Measurements from ENCODE around the gene ABITRAM.
"Not testable (repeated sequence)": the region's sequence is repeated elsewhere in the genome, so short reads cannot be mapped to it uniquely, and the experiment has no call there.

ABITRAM gene, protein sequence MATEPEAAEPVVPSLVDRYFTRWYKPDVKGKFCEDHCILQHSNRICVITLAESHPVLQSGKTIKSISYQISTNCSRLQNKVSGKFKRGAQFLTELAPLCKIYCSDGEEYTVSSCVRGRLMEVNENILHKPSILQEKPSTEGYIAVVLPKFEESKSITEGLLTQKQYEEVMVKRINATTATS

DNA sequence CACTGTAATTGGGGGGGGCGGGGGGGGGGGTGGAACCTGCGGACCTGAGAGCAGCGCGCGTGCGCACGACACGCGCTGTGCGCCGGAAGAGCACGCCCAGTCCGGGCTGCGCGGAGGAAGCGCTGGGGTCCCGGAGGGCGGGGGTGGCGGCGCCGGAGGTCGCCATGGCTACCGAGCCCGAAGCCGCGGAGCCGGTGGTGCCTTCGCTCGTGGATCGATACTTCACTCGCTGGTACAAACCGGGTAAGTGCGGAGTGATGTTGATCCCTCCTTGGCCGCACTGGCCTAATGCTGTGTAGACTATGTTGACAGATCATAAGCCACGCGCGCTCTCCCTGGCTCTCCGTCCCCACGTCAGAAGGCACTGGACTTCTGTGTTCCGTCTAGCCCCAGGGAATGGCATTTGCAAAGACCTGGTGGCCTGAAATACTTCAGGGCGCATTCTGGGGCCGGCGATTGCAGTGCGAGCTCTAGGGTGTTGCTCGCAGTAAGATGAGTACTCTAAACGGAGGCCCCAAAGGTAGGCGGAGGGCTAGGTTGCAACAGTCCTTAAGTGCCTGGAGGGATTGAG, at the start of gene ABITRAM:
TSS of gene ABITRAM (plus strand) at position 78 of the 571 bp plus-strand sequence. CDS start at position 165, 87 bp downstream.
- peak; percentile 89 to 91 for DNase-seq (ENCODE audit: low read depth in 1 of 2, low spot score in 1 of 2)
- no peak for TF ChIP-seq JUND (IDR thresholded peaks at IDR 0.05; ENCODE audit: low read depth)
- in situ Hi-C loops (cut with HindIII; ENCODE audit: low pct_unique_long_range_greater_than_20kb, low sequenced_read_pairs) = no loop called here

DNA sequence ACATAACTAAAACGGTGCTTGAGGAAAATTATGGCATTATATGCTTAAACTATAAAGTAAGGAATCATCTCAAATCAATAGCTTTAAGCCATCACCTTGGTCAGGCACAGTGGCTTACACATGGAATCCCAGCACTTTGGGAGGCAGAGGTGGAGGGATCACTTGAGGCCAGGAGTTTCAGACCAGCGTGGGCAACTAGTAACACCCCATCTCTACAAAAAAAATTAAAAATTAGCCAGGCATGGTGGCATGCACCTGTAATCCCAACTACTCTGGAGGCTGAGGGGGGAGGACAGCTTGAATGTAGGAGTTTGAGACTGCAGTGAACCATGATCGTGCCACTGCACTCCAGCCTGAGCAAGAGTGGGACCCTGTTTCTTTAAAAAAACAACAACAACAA, 49.5 kb upstream of the ABITRAM start:
- in situ Hi-C loops (cut with HindIII; ENCODE audit: low pct_unique_long_range_greater_than_20kb, low sequenced_read_pairs) = no loop called here
- TF ChIP-seq JUND (IDR thresholded peaks at IDR 0.05; ENCODE audit: low read depth) = no peak

DNA sequence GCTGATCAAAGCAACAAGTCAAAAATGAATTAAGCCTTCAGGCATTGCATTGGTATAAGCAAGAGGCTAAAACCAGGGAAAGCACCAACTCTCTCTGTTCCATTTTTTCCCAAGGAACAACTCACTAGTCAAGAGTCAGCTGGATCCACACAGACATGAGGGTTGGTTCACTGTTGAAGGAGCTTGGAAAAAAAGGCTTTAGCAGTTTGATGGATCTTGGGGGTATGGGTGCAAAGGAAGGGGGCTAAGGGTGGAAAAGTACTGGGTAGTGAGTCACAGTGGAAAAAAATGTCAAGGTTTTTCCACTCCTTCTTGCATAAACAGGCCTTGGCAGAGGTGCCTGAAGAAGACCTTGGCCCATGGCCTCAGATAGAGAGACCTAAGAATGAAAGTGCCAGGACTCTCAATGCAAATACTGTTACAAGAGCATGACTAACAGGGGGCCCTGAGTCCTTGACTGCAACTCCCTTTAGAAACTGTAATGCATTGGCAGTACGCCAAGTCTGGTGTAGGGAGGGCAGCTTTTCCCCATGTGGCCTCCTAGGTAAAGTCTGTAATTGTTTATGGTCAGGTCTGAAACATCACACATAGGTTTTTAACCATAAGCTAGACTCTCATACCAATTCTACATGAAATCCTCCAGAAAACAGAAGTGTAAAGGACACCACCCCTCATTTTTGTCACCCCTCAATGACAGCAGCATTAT, 48.4 kb upstream of the ABITRAM start:
- no peak for TF ChIP-seq JUND (IDR thresholded peaks at IDR 0.05; ENCODE audit: low read depth)
- in situ Hi-C loops (cut with HindIII; ENCODE audit: low pct_unique_long_range_greater_than_20kb, low sequenced_read_pairs) = no loop called here

More for the DNA sequence above, 49.5 kb upstream of the ABITRAM start:
- no peak for DNase-seq (ENCODE audit: low read depth in 1 of 2, low spot score in 1 of 2)

DNA sequence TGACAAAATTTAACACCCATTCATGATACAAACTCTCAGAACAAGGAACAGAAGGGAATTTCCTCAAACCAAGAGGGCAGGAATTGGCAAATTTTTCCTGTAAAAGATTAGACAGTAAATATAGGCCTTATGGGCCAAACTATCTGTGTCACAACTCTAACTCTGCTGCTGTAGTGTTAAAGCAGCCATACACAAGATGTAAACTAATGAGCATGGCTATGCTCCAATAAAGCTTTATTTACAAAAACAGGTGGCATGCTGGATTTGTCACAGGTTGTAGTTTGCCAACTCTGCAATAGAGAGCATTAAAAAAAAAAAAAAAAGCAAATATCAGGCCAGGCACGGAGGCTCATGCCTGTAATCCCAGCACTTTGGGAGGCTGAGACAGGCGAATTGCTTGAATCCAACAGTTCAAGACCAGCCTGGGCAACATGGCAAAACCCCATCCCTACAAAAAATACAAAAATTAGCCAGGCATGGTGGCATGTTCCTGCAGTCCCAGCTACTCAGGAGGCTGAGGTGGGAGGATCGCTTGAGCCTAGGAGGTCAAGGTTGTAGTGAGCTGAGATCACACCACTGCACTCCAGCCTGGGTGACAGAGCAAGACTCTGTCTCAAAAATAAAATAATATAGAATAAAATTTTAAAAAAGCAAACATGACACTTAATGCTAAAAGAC, 47.5 kb upstream of the ABITRAM start:
- in situ Hi-C loops (cut with HindIII; ENCODE audit: low pct_unique_long_range_greater_than_20kb, low sequenced_read_pairs); DNase-seq (ENCODE audit: low read depth in 1 of 2, low spot score in 1 of 2): not testable (repeated sequence)

More for the DNA sequence above, 48.4 kb upstream of the ABITRAM start:
- peak in 1 of 2 experiments; percentile 8 for DNase-seq (ENCODE audit: low read depth in 1 of 2, low spot score in 1 of 2)

DNA sequence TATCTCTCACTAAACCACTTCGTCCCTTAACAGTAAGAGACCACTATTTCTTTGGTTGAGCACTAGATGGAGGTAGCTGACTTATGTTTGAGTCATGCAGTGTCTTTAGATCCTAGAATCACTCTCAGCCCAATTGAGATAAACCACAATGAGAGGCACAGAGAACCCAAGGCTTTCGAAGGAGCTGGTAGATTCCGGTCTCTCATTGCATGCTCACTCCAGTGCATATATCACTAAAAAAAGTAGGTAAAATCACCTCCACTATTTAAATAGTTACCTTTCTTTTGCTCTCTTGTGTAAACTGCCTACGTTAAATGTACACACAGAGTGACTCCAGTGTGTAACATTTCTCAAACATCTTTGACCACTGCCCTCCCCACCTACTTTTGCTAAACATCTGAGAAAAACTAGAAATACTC, 44.5 kb upstream of the ABITRAM start:
- in situ Hi-C loops (cut with HindIII; ENCODE audit: low pct_unique_long_range_greater_than_20kb, low sequenced_read_pairs) = no loop called here
- no peak for TF ChIP-seq JUND (IDR thresholded peaks at IDR 0.05; ENCODE audit: low read depth)
- peak in 1 of 2 experiments; percentile 22 for DNase-seq (ENCODE audit: low read depth in 1 of 2, low spot score in 1 of 2)

DNA sequence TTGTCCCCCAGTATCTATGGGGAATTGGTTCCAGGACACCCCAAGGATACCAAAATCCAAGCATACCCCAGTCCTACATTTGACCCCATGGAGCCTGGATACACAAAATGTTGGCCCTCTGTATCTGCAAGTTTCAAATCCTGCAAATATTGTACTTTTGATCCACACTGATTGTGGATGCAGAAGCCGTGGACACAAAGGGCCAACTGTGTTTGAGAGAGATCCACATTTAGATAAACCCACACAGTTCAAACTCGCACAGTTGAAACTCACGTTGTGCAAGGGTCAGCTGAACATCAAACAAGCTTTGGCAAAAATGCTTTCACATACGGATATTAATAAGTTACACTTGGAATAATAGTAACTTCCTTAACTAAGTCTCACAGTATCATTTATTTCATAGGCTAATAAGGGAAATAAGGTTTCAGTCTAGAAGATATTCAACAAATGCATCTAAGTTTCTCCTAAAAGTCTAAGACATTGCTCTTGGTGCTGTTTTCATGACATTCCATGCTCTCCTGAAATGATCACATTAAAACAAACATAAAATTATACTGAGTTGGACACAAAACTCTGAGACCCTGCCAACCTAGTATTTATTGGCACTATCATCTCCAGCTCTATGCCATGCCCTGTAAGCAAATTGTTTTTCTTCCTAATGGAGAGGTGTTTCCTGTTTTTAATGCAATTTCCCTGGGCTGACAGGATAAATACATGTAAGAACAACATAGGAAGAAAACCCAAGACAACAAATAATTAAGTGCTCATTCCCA, 39.8 kb upstream of the ABITRAM start:
- no peak for TF ChIP-seq JUND (IDR thresholded peaks at IDR 0.05; ENCODE audit: low read depth)
- in situ Hi-C loops (cut with HindIII; ENCODE audit: low pct_unique_long_range_greater_than_20kb, low sequenced_read_pairs) = no loop called here
- peak in 1 of 2 experiments; percentile 48 for DNase-seq (ENCODE audit: low read depth in 1 of 2, low spot score in 1 of 2)

DNA sequence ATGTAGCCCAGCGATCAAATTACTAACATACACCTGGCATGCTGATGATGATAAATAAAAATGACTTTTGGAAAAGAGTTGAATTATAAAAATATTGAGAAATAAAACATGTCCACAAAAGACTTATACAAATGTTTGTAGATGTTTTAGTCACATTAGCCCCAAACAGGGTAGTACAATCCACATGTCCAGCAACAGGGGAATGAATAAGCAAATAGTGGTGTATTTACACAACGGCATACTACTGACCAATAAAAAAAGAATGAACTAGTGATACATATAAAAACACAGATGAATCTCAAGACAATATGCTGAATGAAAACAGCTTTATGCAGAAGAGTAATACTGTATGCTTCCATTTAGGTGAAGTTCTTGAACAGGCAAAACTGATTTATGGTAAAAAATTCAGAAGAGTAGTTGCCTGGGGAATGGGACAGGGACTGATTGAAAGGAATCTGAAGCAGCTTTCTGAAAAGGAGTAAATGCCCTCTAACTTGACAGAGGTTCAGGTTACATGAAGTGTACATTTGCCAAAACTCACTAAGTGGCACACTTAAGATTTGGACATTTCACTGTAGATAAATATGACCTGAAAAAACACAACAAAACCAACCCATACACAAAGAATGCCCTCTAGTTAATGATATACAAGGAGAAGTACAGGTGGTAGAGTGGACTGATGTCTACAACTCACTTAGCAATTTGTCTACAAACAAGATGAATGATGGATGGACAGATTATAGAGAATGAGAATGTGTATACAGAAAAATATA, 36.7 kb upstream of the ABITRAM start:
- in situ Hi-C loops (cut with HindIII; ENCODE audit: low pct_unique_long_range_greater_than_20kb, low sequenced_read_pairs) = no loop called here
- DNase-seq (ENCODE audit: low read depth in 1 of 2, low spot score in 1 of 2) = no peak
- no peak for TF ChIP-seq JUND (IDR thresholded peaks at IDR 0.05; ENCODE audit: low read depth)

DNA sequence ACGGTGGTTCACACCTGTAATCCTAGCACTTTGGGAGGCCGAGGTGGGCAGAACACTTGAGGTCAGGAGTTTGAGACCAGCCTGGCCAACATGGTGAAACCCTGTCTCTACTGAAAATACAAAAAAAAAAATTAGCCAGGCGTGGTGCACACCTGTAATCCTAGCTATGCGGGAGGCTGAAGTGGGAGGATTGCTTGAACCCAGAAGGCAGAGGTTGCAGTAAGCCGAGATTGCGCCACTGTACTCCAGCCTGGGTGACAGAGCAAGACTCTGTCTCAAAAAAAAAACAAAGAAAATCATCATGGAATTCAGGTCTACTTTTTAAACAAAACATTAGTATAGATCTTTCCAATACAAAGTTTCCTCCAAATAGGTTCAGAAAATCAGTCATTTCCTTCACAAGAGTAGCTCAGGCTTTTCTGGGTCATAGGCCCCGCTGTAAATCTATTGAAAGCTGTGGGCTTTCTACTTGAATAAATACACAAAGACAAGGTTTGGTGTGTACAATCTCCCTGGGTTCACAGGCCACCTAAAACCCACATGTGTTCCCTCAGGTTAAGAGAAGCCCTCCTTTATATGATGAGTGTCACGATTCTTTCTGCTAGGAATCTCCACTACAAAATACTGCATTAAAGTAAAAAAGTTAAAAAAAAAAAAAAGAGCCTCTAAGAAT, 35.0 kb upstream of the ABITRAM start:
- in situ Hi-C loops (cut with HindIII; ENCODE audit: low pct_unique_long_range_greater_than_20kb, low sequenced_read_pairs); DNase-seq (ENCODE audit: low read depth in 1 of 2, low spot score in 1 of 2): not testable (repeated sequence)

DNA sequence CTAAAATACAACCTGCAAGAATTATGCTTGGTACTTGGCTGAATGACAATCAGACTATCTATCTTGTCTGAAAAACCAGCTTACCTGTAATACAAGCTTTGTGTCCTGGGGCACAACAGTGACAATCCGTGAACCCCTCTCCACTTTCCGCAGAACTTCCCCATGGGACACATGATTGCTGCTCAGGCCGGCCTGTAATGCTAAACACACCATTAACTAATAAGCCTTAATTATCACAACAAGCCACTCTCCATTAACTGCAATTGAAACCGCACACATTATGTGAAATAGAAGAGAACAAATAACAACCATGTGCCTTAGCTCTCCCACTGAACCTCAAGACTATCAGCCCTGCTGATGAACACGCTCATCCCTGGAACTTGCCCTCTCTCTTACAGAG, 34.0 kb upstream of the ABITRAM start:
- no peak for TF ChIP-seq JUND (IDR thresholded peaks at IDR 0.05; ENCODE audit: low read depth)
- in situ Hi-C loops (cut with HindIII; ENCODE audit: low pct_unique_long_range_greater_than_20kb, low sequenced_read_pairs) = no loop called here
- no peak for DNase-seq (ENCODE audit: low read depth in 1 of 2, low spot score in 1 of 2)

DNA sequence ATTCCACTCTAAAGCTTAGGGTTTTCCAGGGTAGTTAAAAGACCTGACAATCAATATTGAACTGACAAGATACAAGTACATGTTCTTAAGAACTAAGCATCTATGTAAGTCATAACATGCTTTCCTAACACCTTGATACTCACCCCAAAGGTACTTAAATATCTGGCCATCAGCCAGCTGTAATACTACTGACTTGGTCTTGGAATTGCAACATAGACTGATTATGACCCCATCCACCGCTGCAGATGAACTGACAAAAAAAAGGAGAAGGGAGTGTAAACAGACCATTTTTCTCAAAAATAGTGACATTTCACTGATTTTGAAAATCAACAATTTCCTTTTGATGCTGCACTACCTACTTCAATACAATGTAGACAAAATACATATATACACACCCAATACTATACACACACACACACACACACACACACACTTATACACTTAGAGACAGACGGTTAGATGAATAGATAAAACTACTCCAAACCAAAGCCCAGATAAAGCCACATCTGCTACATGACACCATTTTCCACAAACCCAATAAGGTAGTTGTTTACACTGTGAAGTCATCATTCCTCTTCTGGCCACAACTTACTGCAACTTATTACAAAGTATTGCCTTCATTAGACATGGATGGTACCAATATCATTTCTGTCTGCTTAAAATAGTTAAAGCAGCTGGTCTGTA, 30.6 kb upstream of the ABITRAM start:
- in situ Hi-C loops (cut with HindIII; ENCODE audit: low pct_unique_long_range_greater_than_20kb, low sequenced_read_pairs) = no loop called here
- TF ChIP-seq JUND (IDR thresholded peaks at IDR 0.05; ENCODE audit: low read depth) = no peak
- no peak for DNase-seq (ENCODE audit: low read depth in 1 of 2, low spot score in 1 of 2)

DNA sequence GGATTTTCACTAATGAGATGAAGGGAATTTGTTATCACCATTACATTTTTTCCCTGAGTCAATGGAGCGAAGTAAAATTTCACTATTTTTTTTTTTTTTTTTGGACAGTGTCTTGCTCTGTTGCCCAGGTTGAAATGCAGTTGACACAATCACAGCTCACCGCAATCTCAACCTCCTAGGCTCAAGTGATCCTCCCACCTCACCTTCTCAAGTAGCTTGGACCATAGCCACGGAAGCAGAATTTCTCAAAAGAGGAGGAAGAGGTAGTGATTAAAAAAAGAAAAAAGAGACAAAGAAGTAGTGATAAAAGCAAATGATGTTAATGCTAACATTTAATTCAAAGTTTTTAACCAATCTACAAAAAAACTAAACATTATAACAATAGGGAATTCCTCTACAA, 30.0 kb upstream of the ABITRAM start:
- TF ChIP-seq JUND (IDR thresholded peaks at IDR 0.05; ENCODE audit: low read depth) = no peak
- no peak for DNase-seq (ENCODE audit: low read depth in 1 of 2, low spot score in 1 of 2)
- in situ Hi-C loops (cut with HindIII; ENCODE audit: low pct_unique_long_range_greater_than_20kb, low sequenced_read_pairs) = no loop called here
